ENCODE measurements around the gene MSRB3.

- TF ChIP-seq, protein P1, sequence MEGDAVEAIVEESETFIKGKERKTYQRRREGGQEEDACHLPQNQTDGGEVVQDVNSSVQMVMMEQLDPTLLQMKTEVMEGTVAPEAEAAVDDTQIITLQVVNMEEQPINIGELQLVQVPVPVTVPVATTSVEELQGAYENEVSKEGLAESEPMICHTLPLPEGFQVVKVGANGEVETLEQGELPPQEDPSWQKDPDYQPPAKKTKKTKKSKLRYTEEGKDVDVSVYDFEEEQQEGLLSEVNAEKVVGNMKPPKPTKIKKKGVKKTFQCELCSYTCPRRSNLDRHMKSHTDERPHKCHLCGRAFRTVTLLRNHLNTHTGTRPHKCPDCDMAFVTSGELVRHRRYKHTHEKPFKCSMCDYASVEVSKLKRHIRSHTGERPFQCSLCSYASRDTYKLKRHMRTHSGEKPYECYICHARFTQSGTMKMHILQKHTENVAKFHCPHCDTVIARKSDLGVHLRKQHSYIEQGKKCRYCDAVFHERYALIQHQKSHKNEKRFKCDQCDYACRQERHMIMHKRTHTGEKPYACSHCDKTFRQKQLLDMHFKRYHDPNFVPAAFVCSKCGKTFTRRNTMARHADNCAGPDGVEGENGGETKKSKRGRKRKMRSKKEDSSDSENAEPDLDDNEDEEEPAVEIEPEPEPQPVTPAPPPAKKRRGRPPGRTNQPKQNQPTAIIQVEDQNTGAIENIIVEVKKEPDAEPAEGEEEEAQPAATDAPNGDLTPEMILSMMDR (IDR thresholded peaks at IDR 0.05), result no peak
- TF ChIP-seq POLR2A (IDR thresholded peaks at IDR 0.05), result no peak
Observed at GRCh38 chr12:65501935-65502334, 223.5 kb downstream of the MSRB3 start.

Data from body of pancreas (tissue), 4 donors.